ENCODE measurements around the gene ADIPOQ. TPM values are rescaled to one million over a fixed set of nuclear protein-coding genes. Genes with fewer than 3 reads are reported as not detected.
"Not testable (repeated sequence)": the region's sequence is repeated elsewhere in the genome, so short reads cannot be mapped to it uniquely, and the experiment has no call there.

The ADIPOQ gene
- total RNA-seq, 6 experiments from 2014 or later = not detected

GRCh38 chr3:186870421-186871201, 28.1 kb downstream of the ADIPOQ start:
- no peak overlapping the region for H3K4me3 ChIP-seq
- DNase-seq (no peak), ATAC-seq (peak; percentile 45 to 66 (median 54))
- WGBS (ENCODE audit: insufficient coverage, low coverage, low lambda C conversion rate, missing lambda C conversion rate) = 56% methylated on average over 5 of the region's 5 CpGs
- H3K27ac ChIP-seq = peak overlapping the region in 2 of 3 donors; percentile 15 to 23
- H3K36me3 ChIP-seq = no peaks in the 10 kb centered on the region
- no peaks in the 10 kb centered on the region for H3K4me1 ChIP-seq
- TF ChIP-seq CTCF (IDR thresholded peaks at IDR 0.05) (no peak), POLR2A (IDR thresholded peaks at IDR 0.05) (no peak)
- no peaks in the 10 kb centered on the region for H3K27me3 ChIP-seq
- intact Hi-C loops (cut with DNase I) = no loop called here
- no peaks in the 10 kb centered on the region for H3K9me3 ChIP-seq

DNA sequence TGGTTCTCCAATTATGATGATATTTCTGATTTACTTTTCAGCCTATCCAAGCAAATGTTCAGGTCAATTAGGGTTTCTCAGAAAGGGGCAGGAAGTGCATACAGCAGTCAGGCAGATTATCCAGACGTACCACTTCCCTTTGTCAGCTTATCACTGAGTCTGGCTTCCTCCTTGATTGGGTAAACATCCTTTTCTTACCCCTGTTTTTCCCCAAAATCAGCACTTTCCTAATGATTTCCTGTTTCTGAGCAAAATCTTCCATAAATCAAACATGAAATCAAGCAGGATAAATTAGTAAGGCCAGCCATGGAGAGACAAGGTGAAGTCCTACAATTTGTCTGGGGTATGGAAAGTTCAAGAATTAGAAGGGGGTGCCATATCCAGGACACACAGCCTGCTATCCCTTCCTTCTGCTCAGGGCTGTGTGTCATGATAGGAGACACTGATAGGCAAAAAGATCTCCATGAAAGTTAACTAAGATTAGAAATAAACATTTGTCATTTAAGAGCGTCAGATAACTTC, 29.0 kb downstream of the ADIPOQ start:
- intact Hi-C loops (cut with DNase I) = no loop called here
- TF ChIP-seq POLR2A (IDR thresholded peaks at IDR 0.05) (no peak), CTCF (IDR thresholded peaks at IDR 0.05) (no peak)
- Histone ChIP-seq H3K9me3 (no peaks in the 10 kb centered on the region), H3K27ac (peak overlapping the region in 1 of 3 donors; percentile 23), H3K4me3 (no peak overlapping the region), H3K27me3 (no peaks in the 10 kb centered on the region), H3K4me1 (no peaks in the 10 kb centered on the region), H3K36me3 (no peaks in the 10 kb centered on the region)
- ATAC-seq (peak; percentile 80 to 88 (median 84)), DNase-seq (no peak)
- WGBS (ENCODE audit: insufficient coverage, low coverage, low lambda C conversion rate, missing lambda C conversion rate) = 55% methylated on average over 2 of the region's 2 CpGs

DNA sequence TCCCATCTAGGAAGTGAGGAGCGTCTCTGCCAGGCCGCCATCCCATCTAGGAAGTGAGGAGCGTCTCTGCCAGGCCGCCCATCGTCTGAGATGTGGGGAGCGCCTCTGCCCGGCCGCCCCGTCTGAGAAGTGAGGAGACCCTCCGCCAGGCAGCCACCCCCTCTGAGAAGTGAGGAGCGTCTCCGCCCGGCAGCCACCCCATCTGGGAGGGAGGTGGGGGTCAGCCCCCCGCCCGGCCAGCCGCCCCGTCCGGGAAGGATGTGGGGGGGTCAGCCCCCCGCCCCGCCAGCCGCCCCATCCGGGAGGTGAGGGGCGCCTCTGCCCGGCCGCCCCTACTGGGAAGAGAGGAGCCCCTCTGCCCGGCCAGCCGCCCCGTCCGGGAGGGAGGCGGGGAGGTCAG, 31.3 kb downstream of the ADIPOQ start:
- DNase-seq; intact Hi-C loops (cut with DNase I); ATAC-seq; H3K9me3 ChIP-seq; H3K36me3 ChIP-seq; H3K27me3 ChIP-seq; H3K27ac ChIP-seq; H3K4me1 ChIP-seq; H3K4me3 ChIP-seq: not testable (repeated sequence)
- no CpG with 5 or more reads among the region's 30 CpGs for WGBS (ENCODE audit: insufficient coverage, low coverage, low lambda C conversion rate, missing lambda C conversion rate)

DNA sequence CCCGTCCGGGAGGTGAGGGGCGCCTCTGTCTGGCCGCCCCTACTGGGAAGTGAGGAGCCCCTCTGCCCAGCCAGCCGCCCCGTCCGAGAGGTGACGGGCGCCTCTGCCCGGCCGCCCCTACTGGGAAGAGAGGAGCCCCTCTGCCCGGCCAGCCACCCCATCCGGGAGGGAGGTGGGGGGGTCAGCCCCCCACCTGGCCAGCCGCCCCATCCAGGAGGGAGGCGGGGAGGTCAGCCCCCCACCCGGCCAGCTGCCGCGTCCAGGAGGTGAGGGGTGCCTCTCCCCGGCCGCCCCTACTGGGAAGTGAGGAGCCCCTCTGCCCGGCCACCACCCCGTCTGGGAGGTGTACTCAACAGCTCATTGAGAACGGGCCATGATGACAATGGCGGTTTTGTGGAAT, 31.7 kb downstream of the ADIPOQ start:
- intact Hi-C loops (cut with DNase I); H3K36me3 ChIP-seq; H3K4me3 ChIP-seq; H3K4me1 ChIP-seq; DNase-seq; ATAC-seq; H3K27ac ChIP-seq; H3K27me3 ChIP-seq; H3K9me3 ChIP-seq: not testable (repeated sequence)
- WGBS (ENCODE audit: insufficient coverage, low coverage, low lambda C conversion rate, missing lambda C conversion rate) = no CpG with 5 or more reads among the region's 24 CpGs

DNA sequence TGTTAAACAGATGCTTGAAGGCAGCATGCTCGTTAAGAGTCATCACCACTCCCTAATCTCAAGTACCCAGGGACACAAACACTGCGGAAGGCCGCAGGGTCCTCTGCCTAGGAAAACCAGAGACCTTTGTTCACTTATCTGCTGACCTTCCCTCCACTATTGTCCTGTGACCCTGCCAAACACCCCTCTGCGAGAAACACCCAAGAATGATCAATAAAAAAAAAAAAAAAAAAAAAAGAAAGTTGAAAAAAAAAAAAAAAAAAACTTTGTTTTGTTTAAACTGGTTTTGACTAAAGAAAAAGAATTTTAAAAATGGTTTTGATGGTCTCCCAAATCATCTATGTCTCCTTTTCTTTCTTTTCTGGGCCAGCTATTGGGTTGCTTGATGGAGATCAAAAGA, 32.3 kb downstream of the ADIPOQ start:
- H3K4me1 ChIP-seq; H3K27me3 ChIP-seq; H3K4me3 ChIP-seq; H3K27ac ChIP-seq; H3K36me3 ChIP-seq; DNase-seq; ATAC-seq; intact Hi-C loops (cut with DNase I); H3K9me3 ChIP-seq: not testable (repeated sequence)
- 0% methylated on average over 1 of the region's 4 CpGs for WGBS (ENCODE audit: insufficient coverage, low coverage, low lambda C conversion rate, missing lambda C conversion rate)

- intact Hi-C loops (cut with DNase I) = no loop called here
- ATAC-seq = no peak
- no peak overlapping the region for H3K4me3 ChIP-seq
Measured at GRCh38 chr3:186875708-186876107, 33.2 kb downstream of the ADIPOQ start.

More at GRCh38 chr3:186875708-186876107, 33.2 kb downstream of the ADIPOQ start:
- TF ChIP-seq CTCF (IDR thresholded peaks at IDR 0.05) = no peak
- TF ChIP-seq POLR2A (IDR thresholded peaks at IDR 0.05) = no peak
- Histone ChIP-seq H3K9me3 (no peaks in the 10 kb centered on the region), H3K27ac (no peak overlapping the region), H3K27me3 (no peaks in the 10 kb centered on the region), H3K36me3 (no peaks in the 10 kb centered on the region), H3K4me1 (no peaks in the 10 kb centered on the region)
- WGBS (ENCODE audit: insufficient coverage, low coverage, low lambda C conversion rate, missing lambda C conversion rate) = 44% methylated on average over 1 of the region's 1 CpG
- no peak for DNase-seq
